HEK293 (cell line): ENCODE data around the gene SKA2.
A peak's percentile ranks its signal among the peaks of the same experiment; 100 is the strongest.

Source experiments
- CTCF ChIA-PET: fragments of 350-600 bp; formaldehyde crosslinking; extraction: SDS; loops from one replicate; lab custom pipeline; 2021; ENCODE audit warnings: antibody characterized with exemption; lab: Yijun Ruan, JAX
- POLR2A ChIA-PET: fragments of 300-600 bp; formaldehyde crosslinking; extraction: SDS; loops from one replicate; lab custom pipeline; 2020; ENCODE audit warnings: antibody characterized with exemption, inconsistent platforms; lab: Yijun Ruan, JAX
- H3K27ac ChIP-seq: fragments of 200-500 bp; sonication (Bioruptor generic); 2 replicates; pipeline ENCODE4 v1.5.1; 2014; ENCODE audit warnings: low read depth, low read length, control low read depth, inconsistent platforms; ENCODE audit errors: extremely low read depth
- H3K36me3 ChIP-seq, 2 experiments: fragments of 200-500 bp in 1 of 2; sonication (Bioruptor generic) in 1 of 2; 1 replicate in 1 of 2; 2 replicates in 1 of 2; pipeline ENCODE4 v1.5.1; 2014 to 2017; ENCODE audit warnings: inconsistent platforms in 2 of 2, low read length in 2 of 2; ENCODE audit not compliant: control insufficient read depth in 2 of 2, insufficient read depth in 1 of 2
- H3K4me1 ChIP-seq: fragments of 200-500 bp; sonication (Bioruptor generic); 2 replicates; pipeline ENCODE4 v1.5.1; 2014; ENCODE audit warnings: mild to moderate bottlenecking, low read length, inconsistent platforms; ENCODE audit not compliant: control insufficient read depth, insufficient read depth
- H3K4me3 ChIP-seq: 2 replicates; pipeline ENCODE4 v1.5.1; 2011; ENCODE audit warnings: low read depth, mild to moderate bottlenecking, control low read depth, low read length, moderate library complexity
- H3K9me3 ChIP-seq: fragments of 200-500 bp; sonication (Bioruptor generic); 2 replicates; pipeline ENCODE4 v1.5.1; 2014; ENCODE audit warnings: low read depth, low read length, inconsistent platforms; ENCODE audit not compliant: control insufficient read depth, insufficient read depth
- BCL11A ChIP-seq: fragments of 450-650 bp; formaldehyde crosslinking; IDR thresholded peaks from 2 replicates; pipeline ENCODE4 v1.5.1; 2016; ENCODE audit warnings: low read depth, missing biosample characterization, missing genetic modification characterization
- EGR2 ChIP-seq: fragments of 450-650 bp; formaldehyde crosslinking; IDR thresholded peaks from 2 replicates; pipeline ENCODE4 v1.5.1; 2016; ENCODE audit warnings: low read depth, missing biosample characterization, missing genetic modification characterization
- KLF9 ChIP-seq: fragments of 450-650 bp; formaldehyde crosslinking; IDR thresholded peaks from 2 replicates; pipeline ENCODE4 v1.5.1; 2016; ENCODE audit warnings: missing biosample characterization, missing genetic modification characterization, low read depth
- TRIM28 ChIP-seq: IDR thresholded peaks from 2 replicates; pipeline ENCODE4 v1.6.1; 2011; ENCODE audit warnings: low read length, control low read depth, borderline replicate concordance
- ZBTB17 ChIP-seq: fragments of 450-650 bp; formaldehyde crosslinking; IDR thresholded peaks from 2 replicates; pipeline ENCODE4 v1.5.1; 2016; ENCODE audit warnings: missing biosample characterization, missing genetic modification characterization
- ZBTB20 ChIP-seq: fragments of 450-650 bp; formaldehyde crosslinking; IDR thresholded peaks from 2 replicates; pipeline ENCODE4 v1.5.1; 2016; ENCODE audit warnings: missing biosample characterization, missing genetic modification characterization
- ZFHX2 ChIP-seq: fragments of 450-650 bp; formaldehyde crosslinking; conservative IDR thresholded peaks from 2 replicates; pipeline ENCODE4 v1.5.1; 2016; ENCODE audit warnings: missing biosample characterization, missing genetic modification characterization
- ZNF121 ChIP-seq: fragments of 450-650 bp; formaldehyde crosslinking; IDR thresholded peaks from 2 replicates; pipeline ENCODE4 v1.5.1; 2016; ENCODE audit warnings: missing biosample characterization, missing genetic modification characterization
- ZNF221 ChIP-seq: fragments of 450-650 bp; formaldehyde crosslinking; IDR thresholded peaks from 2 replicates; pipeline ENCODE4 v1.5.1; 2017; ENCODE audit warnings: missing biosample characterization, missing genetic modification characterization, borderline replicate concordance
- ZNF416 ChIP-seq: fragments of 450-650 bp; formaldehyde crosslinking; IDR thresholded peaks from 2 replicates; pipeline ENCODE4 v1.5.1; 2016; ENCODE audit warnings: missing biosample characterization, missing genetic modification characterization
- ZNF513 ChIP-seq: fragments of 450-650 bp; IDR thresholded peaks from 2 replicates; pipeline ENCODE4 v1.5.1; 2018; ENCODE audit warnings: missing biosample characterization, missing genetic modification characterization
- ZNF518A ChIP-seq: fragments of 450-650 bp; formaldehyde crosslinking; conservative IDR thresholded peaks from 2 replicates; pipeline ENCODE4 v1.5.1; 2016; ENCODE audit warnings: low read depth, missing biosample characterization, missing genetic modification characterization
- ZNF544 ChIP-seq: fragments of 450-650 bp; formaldehyde crosslinking; IDR thresholded peaks from 2 replicates; pipeline ENCODE4 v1.5.0; 2017; ENCODE audit warnings: missing biosample characterization, missing genetic modification characterization
- ZNF571 ChIP-seq: fragments of 450-650 bp; formaldehyde crosslinking; IDR thresholded peaks from 2 replicates; pipeline ENCODE4 v1.5.0; 2017; ENCODE audit warnings: missing biosample characterization, missing genetic modification characterization
- ZSCAN23 ChIP-seq: fragments of 450-650 bp; formaldehyde crosslinking; IDR thresholded peaks from 2 replicates; pipeline ENCODE4 v1.5.1; 2016; ENCODE audit warnings: missing biosample characterization, missing genetic modification characterization
- ZSCAN4 ChIP-seq: fragments of 450-650 bp; formaldehyde crosslinking; IDR thresholded peaks from 2 replicates; pipeline ENCODE4 v1.5.1; 2017; ENCODE audit warnings: missing biosample characterization, missing genetic modification characterization

Gene SKA2

GRCh38 chr17:59202320-59202719 lies 47.3 kb upstream of the SKA2 start:
- H3K36me3 ChIP-seq, result peaks cover 56 to 63% of the 10 kb centered on the region in 2 experiments
- TF ChIP-seq ZNF121 (tag by site-specific recombination), result peak; percentile 86; the same call in 1 of the 2 replicates
- no peak for TF ChIP-seq ZNF221 (tag by site-specific recombination)
- H3K9me3 ChIP-seq, result no peaks in the 10 kb centered on the region
- POLR2A ChIA-PET, result no interaction called here
- CTCF ChIA-PET, result interaction anchor here (0.9 kb wide), 1 partner anchor 9 kb away, joined by 3 read pairs; no protein-coding TSS in a partner anchor
- no peaks in the 10 kb centered on the region for H3K4me1 ChIP-seq
- H3K27ac ChIP-seq, result no peak overlapping the region
- no peak overlapping the region for H3K4me3 ChIP-seq

- POLR2A ChIA-PET, result no interaction called here
- TF ChIP-seq KLF9 (tag by site-specific recombination) (no peak), ZNF513 (no peak), ZSCAN23 (no peak), ZNF416 (tag by site-specific recombination) (no peak)
- Histone ChIP-seq H3K9me3 (no peaks in the 10 kb centered on the region), H3K36me3 (peaks cover 83 to 90% of the 10 kb centered on the region in 2 experiments), H3K27ac (no peak overlapping the region), H3K4me1 (no peaks in the 10 kb centered on the region), H3K4me3 (no peak overlapping the region)
- CTCF ChIA-PET, result no interaction called here
Observed at GRCh38 chr17:59199398-59199797, 44.4 kb upstream of the SKA2 start.

GRCh38 chr17:59193336-59193862 lies 38.4 kb upstream of the SKA2 start:
- Histone ChIP-seq H3K36me3 (peaks cover 83 to 88% of the 10 kb centered on the region in 2 experiments), H3K4me3 (no peak overlapping the region), H3K27ac (no peak overlapping the region), H3K9me3 (no peaks in the 10 kb centered on the region), H3K4me1 (no peaks in the 10 kb centered on the region)
- POLR2A ChIA-PET, result no interaction called here
- TF ChIP-seq ZBTB20 (tag by site-specific recombination) (no peak), EGR2 (tag by site-specific recombination) (peak; percentile 75), ZFHX2 (peak; percentile 55)
- CTCF ChIA-PET, result interaction anchor here (1.5 kb wide), 1 partner anchor 9 kb away, joined by 3 read pairs; no protein-coding TSS in a partner anchor

- ChIA-PET CTCF (interaction anchor here (0.6 kb wide), 1 partner anchor 144 kb away, joined by 5 read pairs; no protein-coding TSS in a partner anchor), POLR2A (interaction anchor here (0.7 kb wide), 1 partner anchor 37 kb away, joined by 3 read pairs; no protein-coding TSS in a partner anchor)
- Histone ChIP-seq H3K4me1 (no peaks in the 10 kb centered on the region), H3K9me3 (no peaks in the 10 kb centered on the region), H3K36me3 (peaks cover 75 to 89% of the 10 kb centered on the region in 2 experiments), H3K4me3 (no peak overlapping the region), H3K27ac (no peak overlapping the region)
- TF ChIP-seq ZBTB17, result peak; percentile 33; the same call in 1 of the 2 replicates
- TF ChIP-seq ZSCAN4, result no peak
Observed at GRCh38 chr17:59190806-59191205, 35.8 kb upstream of the SKA2 start.

GRCh38 chr17:59186850-59187249 lies 31.9 kb upstream of the SKA2 start:
- Histone ChIP-seq H3K9me3 (no peaks in the 10 kb centered on the region), H3K4me3 (no peak overlapping the region), H3K27ac (no peak overlapping the region), H3K36me3 (peaks cover 53 to 67% of the 10 kb centered on the region in 2 experiments), H3K4me1 (no peaks in the 10 kb centered on the region)
- ChIA-PET CTCF (no interaction called here), POLR2A (interaction anchor here (0.6 kb wide), 1 partner anchor 82 kb away, joined by 4 read pairs; no protein-coding TSS in a partner anchor)
- TF ChIP-seq TRIM28 (no peak), BCL11A (tag by site-specific recombination) (no peak), ZNF544 (tag by site-specific recombination) (no peak), ZNF571 (tag by site-specific recombination) (no peak), ZNF121 (tag by site-specific recombination) (no peak), ZNF518A (tag by site-specific recombination) (no peak)
